ENCODE measurements around the gene GPATCH1.

The GPATCH1 gene

DNA sequence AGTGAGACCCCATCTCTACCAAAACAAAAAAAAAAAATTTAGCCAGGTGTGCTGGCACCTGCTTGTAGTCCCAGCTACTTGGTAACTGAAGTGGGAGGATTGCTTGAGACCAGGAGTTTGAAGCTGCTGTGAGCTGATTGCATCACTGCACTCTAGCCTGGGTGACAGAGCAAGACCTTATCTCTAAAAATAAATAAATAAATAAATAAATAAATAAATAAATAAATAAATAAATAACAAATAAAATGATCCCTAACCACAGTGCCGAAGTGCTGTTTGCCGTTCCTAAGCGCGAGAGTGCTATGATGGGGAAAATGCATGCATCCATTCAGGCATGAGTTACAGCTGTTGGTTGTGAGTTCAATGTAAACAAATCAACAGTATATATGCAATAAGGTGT lies 78.2 kb downstream of the GPATCH1 start:
- TF ChIP-seq, protein P1, sequence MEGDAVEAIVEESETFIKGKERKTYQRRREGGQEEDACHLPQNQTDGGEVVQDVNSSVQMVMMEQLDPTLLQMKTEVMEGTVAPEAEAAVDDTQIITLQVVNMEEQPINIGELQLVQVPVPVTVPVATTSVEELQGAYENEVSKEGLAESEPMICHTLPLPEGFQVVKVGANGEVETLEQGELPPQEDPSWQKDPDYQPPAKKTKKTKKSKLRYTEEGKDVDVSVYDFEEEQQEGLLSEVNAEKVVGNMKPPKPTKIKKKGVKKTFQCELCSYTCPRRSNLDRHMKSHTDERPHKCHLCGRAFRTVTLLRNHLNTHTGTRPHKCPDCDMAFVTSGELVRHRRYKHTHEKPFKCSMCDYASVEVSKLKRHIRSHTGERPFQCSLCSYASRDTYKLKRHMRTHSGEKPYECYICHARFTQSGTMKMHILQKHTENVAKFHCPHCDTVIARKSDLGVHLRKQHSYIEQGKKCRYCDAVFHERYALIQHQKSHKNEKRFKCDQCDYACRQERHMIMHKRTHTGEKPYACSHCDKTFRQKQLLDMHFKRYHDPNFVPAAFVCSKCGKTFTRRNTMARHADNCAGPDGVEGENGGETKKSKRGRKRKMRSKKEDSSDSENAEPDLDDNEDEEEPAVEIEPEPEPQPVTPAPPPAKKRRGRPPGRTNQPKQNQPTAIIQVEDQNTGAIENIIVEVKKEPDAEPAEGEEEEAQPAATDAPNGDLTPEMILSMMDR (IDR thresholded peaks at IDR 0.05; ENCODE audit: insufficient read depth, low read length, poor library complexity, severe bottlenecking) = no peak
- TF ChIP-seq EZH2phosphoT487 (conservative IDR thresholded peaks at IDR 0.05; ENCODE audit: low read length) = no peak
- no peaks in the 10 kb centered on the region for H3K9me2 ChIP-seq (replicated peaks; ENCODE audit: insufficient read depth, low read length)

DNA sequence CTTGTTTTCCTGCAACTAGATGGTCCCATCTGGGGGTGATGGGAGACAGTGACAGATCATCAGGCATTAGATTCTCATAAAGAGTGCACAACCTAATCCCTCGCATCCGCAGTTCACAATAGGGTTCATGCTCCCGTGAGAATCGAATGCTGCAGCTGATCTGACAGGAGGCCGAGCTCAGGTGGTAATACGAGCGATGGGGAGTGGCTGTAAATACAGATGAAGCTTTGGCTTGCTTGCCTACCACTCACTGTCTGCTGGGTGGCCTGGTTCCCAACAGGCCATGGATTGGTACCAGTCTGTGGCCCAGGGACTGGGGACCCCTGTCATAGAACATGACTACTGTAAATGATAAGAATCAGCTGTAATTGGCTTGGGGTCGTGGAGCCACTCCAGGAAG lies 78.9 kb downstream of the GPATCH1 start:
- Histone ChIP-seq H3K79me2 (ENCODE audit: insufficient read depth, low read length) (no peaks in the 10 kb centered on the region), H3K9me2 (replicated peaks; ENCODE audit: insufficient read depth, low read length) (no peaks in the 10 kb centered on the region), H3K4me2 (ENCODE audit: low read depth, low read length, poor library complexity, severe bottlenecking) (no peak overlapping the region), H3K4me3 (ENCODE audit: insufficient read depth, low read length, poor library complexity, severe bottlenecking) (no peak overlapping the region), H2AFZ (ENCODE audit: low read depth, low read length, severe bottlenecking) (no peak overlapping the region), H3K36me3 (ENCODE audit: low read length) (no peaks in the 10 kb centered on the region), H3K27me3 (ENCODE audit: low read length) (no peaks in the 10 kb centered on the region), H3F3A (ENCODE audit: insufficient read depth) (no peaks in the 10 kb centered on the region), H3K27ac (ENCODE audit: low read depth, low read length) (no peak overlapping the region), H4K20me1 (ENCODE audit: low read depth, low read length) (no peaks in the 10 kb centered on the region), H3K9me3 (ENCODE audit: insufficient read depth, low read length) (no peaks in the 10 kb centered on the region), H3K9ac (ENCODE audit: low read length) (no peak overlapping the region)
- TF ChIP-seq, protein P1 (IDR thresholded peaks at IDR 0.05; ENCODE audit: insufficient read depth, low read length, poor library complexity, severe bottlenecking) = no peak
- TF ChIP-seq EZH2phosphoT487 (conservative IDR thresholded peaks at IDR 0.05; ENCODE audit: low read length) = no peak

More for the DNA sequence above, 78.2 kb downstream of the GPATCH1 start:
- no peaks in the 10 kb centered on the region for H3K27me3 ChIP-seq (ENCODE audit: low read length)
- H3F3A ChIP-seq (ENCODE audit: insufficient read depth) = no peaks in the 10 kb centered on the region
- H3K4me3 ChIP-seq (ENCODE audit: insufficient read depth, low read length, poor library complexity, severe bottlenecking) = no peak overlapping the region
- H4K20me1 ChIP-seq (ENCODE audit: low read depth, low read length) = no peaks in the 10 kb centered on the region
- no peak overlapping the region for H3K4me2 ChIP-seq (ENCODE audit: low read depth, low read length, poor library complexity, severe bottlenecking)
- no peak overlapping the region for H3K9ac ChIP-seq (ENCODE audit: low read length)
- H3K27ac ChIP-seq (ENCODE audit: low read depth, low read length) = no peak overlapping the region
- no peaks in the 10 kb centered on the region for H3K9me3 ChIP-seq (ENCODE audit: insufficient read depth, low read length)
- no peaks in the 10 kb centered on the region for H3K36me3 ChIP-seq (ENCODE audit: low read length)
- H3K79me2 ChIP-seq (ENCODE audit: insufficient read depth, low read length) = no peaks in the 10 kb centered on the region
- H2AFZ ChIP-seq (ENCODE audit: low read depth, low read length, severe bottlenecking) = no peak overlapping the region

DNA sequence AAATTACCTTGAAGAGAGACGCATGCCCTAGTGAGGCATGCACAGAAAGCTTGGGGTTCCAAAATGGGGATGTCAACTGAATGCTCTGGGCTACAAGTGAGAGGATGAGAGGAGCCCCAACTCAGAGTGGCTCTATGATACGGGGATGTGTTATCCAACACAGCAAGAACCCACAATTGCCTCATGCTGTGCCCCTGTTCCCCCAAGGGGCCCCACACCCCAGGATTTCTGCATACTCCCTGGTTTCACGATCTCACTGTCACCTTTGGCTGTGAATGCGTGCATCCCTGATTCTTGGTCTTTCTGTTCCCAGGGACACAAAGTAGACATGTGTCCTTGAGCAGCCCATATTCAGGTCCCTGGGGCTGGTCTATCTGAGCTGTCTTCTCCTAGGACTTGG lies 80.2 kb downstream of the GPATCH1 start:
- Histone ChIP-seq H3K79me2 (ENCODE audit: insufficient read depth, low read length) (no peaks in the 10 kb centered on the region), H4K20me1 (ENCODE audit: low read depth, low read length) (no peaks in the 10 kb centered on the region), H3K27ac (ENCODE audit: low read depth, low read length) (no peak overlapping the region), H3K9me2 (replicated peaks; ENCODE audit: insufficient read depth, low read length) (no peaks in the 10 kb centered on the region), H3K36me3 (ENCODE audit: low read length) (no peaks in the 10 kb centered on the region), H3K4me3 (ENCODE audit: insufficient read depth, low read length, poor library complexity, severe bottlenecking) (no peak overlapping the region), H2AFZ (ENCODE audit: low read depth, low read length, severe bottlenecking) (no peak overlapping the region), H3K9me3 (ENCODE audit: insufficient read depth, low read length) (no peaks in the 10 kb centered on the region), H3K4me2 (ENCODE audit: low read depth, low read length, poor library complexity, severe bottlenecking) (no peak overlapping the region), H3K27me3 (ENCODE audit: low read length) (no peaks in the 10 kb centered on the region), H3F3A (ENCODE audit: insufficient read depth) (no peaks in the 10 kb centered on the region), H3K9ac (ENCODE audit: low read length) (no peak overlapping the region)
- TF ChIP-seq EZH2phosphoT487 (conservative IDR thresholded peaks at IDR 0.05; ENCODE audit: low read length) = no peak
- TF ChIP-seq, protein P1 (IDR thresholded peaks at IDR 0.05; ENCODE audit: insufficient read depth, low read length, poor library complexity, severe bottlenecking) = no peak
